ENCODE data around the gene TES.
A peak's percentile ranks its signal among the peaks of the same experiment; 100 is the strongest.

TES gene

DNA sequence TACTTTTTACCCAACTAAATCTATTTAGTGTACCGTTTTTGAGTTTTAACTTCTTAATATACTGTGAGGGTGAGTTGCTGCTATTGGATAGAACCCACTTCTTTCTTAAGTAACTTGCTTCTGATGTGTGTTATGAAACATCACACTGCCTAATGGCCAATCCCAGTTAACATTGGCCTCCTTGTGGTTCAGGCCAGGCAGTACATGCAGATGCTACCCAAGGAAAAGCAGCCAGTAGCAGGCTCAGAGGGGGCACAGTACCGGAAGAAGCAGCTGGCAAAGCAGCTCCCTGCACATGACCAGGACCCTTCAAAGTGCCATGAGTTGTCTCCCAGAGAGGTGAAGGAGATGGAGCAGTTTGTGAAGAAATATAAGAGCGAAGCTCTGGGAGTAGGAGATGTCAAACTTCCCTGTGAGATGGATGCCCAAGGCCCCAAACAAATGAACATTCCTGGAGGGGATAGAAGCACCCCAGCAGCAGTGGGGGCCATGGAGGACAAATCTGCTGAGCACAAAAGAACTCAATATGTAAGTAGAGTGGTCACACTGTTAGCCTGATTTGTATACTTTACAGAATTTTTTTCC lies 39.7 kb downstream of the TES start:
- peak; percentile 36 for DNase-seq

DNA sequence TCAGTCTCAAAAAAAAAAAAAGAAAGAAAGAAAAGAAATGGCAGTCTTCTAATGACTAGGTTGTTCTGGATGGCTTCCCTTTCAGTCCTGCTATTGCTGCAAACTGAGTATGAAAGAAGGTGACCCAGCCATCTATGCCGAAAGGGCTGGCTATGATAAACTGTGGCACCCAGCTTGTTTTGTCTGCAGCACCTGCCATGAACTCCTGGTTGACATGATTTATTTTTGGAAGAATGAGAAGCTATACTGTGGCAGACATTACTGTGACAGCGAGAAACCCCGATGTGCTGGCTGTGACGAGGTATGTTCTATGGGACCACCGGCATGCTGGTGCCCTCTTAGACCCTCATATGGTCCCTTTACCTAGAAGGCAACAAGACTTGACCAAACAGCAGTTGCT lies 41.3 kb downstream of the TES start:
- no peak for DNase-seq

DNA sequence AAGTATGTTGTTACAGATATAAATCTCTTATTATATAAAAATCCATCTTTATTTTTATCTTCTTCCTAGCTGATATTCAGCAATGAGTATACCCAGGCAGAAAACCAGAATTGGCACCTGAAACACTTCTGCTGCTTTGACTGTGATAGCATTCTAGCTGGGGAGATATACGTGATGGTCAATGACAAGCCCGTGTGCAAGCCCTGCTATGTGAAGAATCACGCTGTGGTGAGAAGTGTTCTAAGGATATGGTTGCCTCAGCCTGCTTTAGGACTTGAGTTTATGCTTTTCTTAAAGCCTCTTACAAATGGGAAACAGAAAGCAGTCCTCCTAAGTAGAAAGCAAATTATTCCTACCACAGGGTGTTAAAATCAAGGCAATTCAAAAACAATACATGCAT lies 41.9 kb downstream of the TES start:
- no peak for DNase-seq

DNA sequence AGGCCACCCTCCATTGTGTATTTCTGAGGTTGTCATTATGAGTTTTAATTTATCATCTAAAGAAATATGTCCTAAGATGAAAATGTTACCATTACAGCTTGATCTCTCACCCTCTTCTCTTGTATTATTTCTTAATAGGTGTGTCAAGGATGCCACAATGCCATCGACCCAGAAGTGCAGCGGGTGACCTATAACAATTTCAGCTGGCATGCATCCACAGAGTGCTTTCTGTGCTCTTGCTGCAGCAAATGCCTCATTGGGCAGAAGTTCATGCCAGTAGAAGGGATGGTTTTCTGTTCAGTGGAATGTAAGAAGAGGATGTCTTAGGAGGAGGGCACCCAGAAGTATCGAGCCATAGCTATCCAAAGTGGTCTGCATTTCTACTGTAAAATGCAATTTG lies 46.8 kb downstream of the TES start:
- DNase-seq = no peak

DNA sequence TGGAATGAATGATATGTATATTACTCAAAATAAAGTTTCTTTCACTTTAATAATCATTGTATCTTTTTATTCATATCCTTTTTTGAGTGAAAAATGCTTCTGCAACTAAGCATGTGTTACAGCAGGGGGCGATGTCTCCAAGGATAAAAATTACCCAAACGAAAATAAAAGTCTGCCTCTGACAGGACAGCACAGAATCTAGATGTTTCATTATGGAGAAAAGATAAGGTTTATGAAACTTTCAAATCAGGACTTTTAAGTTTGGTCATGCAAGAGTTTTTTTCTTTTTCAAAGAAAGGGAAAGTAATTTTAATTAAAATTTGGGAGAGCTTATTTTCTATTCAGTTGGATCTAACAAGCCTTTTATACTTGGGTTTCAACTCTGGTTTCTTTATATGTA lies 48.4 kb downstream of the TES start:
- DNase-seq = peak; percentile 68

DNA sequence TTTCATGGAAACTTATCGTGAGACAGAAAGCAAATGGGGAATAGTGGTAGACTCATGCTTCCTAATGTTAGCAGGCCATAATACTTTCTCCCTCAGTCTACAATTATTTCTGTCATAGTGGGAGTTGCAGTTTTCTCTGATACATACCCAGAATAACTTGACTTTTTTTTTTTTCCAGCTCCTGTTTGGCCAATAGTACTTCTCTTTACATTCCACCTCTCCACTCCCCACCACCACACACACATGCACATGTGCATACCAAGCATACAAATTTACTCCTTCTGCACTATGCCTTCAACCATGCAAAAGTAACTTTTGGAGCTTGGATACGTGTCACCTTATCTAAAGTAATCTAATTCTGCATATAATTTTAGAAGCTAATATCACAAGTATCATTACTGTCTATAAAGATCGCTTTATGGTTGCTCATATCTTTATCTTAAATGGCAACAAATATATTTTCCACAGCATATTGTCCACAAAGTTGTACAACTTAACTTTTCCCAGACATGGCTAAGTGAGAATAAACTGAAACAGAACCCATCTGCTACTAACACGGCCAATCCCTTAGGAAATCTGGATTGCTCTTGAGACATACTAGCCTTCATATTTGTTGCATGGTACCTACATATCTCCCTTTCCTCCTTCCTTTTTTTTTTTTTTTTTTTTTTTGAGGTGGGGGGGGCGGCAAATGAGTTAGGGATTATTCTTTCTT lies 49.0 kb downstream of the TES start:
- no peak for DNase-seq

DNA sequence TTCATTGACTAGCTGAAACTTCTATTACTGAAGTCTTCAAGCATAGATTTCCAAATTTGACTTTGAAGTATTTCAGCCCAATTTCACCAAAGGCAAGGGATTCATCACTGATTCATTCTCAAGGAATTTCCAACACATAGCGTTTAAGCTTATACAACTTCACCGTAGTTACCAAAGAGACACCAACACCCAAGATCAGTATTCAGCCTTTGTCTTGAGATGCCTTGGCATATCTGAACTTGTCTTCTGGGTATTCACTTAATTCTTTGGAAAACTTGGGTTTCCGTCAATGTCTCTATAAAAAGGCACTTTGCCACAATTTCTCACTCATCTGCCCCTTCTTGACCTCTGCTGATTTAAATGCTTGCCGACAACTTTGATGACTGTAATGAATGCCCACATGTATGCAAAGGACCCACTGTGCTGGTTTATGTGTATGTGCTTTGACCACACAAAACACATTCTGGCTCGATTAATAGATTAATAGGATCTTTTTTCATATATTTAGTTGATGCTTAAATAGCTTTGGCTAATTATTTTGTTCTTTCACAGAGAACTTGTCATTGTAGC lies 49.6 kb downstream of the TES start:
- DNase-seq = no peak

DNA sequence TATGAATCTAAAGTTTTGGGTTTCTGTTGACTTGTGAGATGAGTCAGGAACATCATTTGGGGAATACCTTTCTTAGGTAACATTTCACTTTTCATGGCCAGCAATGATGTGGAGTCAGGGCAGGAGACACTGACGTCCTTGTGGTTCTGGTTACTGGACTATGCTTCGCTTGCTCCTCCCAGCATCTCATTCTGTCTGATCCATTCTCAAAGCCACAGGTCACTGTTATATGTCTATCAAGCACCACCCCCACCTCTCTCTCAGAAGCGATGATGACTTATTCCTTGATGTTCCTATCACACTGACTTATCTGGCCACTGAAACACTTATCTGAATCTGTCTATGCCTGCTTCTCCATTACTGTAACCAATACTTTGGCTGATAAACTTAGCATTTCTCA lies 51.6 kb downstream of the TES start:
- DNase-seq = no peak

DNA sequence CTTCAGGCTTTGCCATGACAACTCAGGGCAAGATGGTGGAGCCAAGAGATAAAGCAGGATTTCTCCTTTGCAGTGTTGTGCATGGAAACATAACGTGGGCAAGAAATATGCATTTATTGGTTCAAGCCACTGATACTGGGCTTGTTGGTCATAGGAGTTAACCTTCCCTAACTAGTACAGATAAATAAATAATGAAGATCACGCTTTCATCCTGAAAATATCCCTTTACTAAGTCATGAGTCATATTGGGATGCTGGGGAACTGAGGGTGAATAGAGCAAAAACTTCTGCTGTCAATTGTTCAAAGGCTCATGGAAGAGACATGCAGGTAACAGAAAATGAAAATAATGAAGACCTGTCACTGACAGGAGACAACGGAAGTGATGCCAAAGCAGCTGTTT lies 55.5 kb downstream of the TES start:
- no peak for DNase-seq

DNA sequence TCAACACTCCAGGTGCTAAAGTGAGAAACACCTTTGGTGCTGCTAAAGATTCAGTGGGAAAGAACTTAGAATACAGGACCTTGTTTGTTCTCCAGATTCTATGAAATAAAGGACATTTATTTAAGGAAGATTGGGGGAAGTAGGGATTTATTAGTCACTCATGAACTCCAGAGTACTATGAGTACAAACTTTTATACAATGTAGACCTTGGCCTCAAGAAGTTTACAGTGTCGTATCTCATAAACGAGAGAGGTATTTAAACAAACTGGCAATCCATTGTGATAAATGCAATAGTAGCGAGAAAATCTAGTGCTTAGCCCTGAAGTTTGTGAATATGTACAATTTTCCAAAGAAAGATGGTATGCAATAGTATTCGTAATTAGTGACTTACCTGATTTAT lies 59.1 kb downstream of the TES start:
- DNase-seq = no peak

DNA sequence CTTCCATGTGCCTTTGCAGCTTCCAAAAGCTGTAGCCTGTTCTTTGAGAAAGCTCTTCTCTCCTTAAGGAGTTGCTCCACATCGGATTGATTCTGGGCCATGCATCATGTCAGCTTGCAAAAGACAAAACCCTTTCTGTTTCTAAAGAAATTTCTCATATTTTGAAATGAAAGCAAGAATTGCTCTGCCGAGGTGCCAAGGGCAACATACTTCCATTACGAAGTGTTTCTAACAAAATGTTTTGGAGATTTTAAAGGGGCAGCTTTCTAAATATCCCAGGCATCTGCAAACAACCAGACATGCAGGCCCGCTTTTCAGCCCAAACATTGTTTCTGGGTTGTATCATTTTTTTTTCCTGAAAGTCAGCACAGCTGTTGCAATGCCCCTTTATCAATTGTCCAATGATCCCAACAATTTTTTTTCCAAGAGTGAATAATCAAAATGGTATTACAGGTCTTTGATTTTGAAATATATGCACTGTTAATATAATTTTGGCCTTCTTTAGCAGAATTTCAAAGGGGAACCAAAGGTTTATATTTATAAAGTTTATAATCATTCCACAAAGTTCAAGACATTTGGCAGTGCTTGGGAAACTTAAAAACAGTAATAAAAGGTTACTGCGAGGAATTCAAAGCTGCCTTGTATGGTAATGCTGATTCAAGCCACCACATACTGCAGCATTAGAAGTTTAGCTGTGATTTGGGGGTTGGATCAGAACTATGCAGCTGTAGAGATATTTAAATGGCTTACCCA lies 61.0 kb downstream of the TES start:
- no peak for DNase-seq

DNA sequence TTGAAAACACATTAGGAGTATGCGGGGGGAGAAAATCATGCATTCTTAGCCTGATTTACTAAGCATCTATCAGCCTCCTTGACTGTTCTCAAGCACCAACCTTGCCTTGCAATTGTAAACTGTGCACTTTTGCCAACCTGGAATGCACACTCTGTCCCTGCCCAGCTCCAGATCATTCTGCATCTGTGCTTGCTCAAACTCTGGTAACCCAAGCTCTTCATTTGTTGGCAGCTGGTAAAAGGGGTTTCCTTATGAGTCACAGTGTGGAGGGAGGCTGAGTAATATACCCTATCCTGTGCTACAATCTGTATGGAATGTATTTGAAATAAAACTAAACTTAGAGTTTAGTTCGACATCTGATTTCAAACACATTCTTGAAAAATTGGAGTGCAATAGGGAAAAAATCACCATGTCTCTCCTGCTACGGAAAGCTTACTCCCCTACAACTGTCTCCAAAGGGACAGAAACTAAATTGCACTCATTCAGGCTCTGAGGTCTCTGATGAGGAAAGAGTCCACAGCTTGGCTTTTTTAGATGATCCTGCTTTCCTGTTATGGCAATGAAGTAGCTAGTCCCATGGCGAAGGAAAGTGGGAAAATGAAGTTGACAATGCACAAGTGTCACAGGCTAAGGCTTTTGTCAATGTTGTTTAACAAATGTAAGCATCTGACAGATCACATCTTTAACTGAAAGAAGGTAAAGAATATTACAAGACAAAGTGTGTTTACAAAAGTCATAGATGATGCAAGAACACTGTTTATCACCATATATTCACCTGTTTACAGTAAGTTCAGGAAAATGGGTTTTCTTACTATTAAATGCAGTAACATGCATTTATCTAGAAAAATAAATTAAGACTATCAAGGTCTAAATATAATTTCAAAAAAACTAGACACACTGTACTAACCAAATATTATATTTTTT lies 61.9 kb downstream of the TES start:
- DNase-seq = no peak

DNA sequence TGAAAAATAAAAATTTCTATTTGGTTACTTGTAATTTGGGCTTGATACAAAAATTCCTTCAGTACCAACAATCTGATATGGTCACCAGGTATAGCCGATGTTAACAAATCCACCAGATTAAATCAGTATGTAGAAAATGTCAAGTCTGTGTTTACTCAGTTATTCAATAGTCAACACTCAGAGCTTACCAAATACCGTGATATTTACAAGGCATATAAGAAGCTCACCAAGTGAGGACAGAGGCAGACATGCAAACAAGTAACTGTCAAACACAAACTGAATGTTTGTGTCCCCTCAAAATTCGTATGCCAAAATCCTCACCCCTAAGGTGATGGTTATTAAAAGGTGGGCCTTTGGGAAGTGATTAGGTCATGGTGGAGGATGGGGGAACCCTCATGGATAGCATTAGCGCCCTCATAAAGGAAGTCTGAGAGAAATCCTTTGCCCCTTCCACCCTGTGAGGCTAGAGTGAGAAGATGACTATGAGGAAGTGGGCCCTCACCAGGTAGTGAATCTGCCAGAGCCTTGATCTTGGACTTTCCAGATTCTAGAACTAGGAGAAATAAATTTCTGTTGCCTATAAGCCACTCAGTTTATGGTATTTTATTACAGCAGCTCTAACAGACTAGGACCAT lies 63.1 kb downstream of the TES start:
- DNase-seq = no peak

DNA sequence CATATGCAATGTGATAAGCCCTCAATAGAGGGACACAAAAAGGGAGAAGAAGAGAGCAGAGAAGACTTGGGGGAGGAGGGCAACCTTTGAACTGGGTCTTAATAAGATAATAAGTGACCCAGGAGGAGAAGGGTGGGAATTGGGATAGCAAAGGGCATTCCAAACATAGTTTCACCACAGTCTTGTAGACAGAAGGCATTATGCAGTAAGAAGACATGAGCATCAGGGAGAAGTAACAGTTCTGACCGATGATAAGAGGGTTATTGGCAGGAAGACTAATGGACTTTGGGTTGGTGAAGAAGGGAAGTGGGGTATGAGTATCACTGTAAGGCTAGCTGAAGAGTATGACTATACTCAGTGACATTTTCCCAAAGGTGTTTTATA lies 63.6 kb downstream of the TES start:
- DNase-seq = no peak

DNA sequence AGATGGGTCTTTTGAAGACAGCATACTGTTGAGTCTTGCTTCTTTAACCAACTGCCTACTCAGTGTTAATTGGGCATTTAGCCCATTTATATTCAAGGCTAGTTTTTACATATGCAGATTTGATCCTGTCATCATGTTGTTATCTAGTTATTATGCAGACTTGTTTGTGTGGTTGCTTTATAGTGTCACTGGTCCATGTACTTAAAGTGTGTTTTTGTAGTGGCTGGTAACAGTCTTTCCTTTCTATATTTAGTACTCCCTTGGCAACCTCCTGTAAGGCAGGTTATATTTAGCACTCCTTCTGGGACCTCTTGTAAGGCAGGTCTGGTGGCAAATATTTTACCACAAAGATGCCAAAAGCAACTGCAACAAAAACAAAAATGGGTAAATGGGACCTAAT lies 66.7 kb downstream of the TES start:
- DNase-seq = no peak

DNA sequence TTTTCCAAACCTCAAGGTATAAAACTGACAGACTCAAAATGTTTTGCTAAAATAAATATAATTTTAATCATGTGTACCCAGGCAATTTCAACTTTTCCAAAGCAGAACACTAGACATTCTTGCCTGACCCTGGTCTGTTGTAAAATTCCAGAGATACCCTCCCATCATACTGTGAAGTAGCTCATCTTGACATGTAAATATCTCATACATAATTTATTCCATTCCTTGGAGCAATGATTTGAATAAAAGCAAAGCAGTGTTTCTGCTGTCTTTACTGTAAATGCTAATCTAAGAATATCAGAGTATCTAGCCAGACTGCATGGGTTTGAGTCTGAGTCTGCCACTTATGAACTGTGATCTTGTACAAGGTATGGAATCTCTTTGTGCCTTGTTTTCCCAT lies 68.9 kb downstream of the TES start:
- no peak for DNase-seq

DNA sequence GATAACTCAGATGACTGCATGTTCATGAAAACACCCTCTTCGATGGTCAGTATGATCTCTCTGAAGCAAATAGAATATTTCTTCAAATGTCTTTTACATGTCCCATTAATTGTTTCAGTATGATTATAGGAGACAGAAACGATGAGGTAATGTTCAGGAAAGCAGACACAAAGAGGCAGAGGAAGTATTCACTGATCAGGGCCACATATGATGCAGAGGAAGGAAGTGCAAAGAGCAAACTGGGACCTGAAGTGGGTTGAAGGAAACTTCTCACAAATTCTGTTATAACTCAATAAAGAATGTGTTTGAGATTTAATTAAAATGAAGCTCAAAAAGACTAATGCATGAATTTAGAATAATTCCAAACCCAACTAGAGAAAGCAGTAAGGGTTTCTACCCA lies 70.5 kb downstream of the TES start:
- DNase-seq = no peak

DNA sequence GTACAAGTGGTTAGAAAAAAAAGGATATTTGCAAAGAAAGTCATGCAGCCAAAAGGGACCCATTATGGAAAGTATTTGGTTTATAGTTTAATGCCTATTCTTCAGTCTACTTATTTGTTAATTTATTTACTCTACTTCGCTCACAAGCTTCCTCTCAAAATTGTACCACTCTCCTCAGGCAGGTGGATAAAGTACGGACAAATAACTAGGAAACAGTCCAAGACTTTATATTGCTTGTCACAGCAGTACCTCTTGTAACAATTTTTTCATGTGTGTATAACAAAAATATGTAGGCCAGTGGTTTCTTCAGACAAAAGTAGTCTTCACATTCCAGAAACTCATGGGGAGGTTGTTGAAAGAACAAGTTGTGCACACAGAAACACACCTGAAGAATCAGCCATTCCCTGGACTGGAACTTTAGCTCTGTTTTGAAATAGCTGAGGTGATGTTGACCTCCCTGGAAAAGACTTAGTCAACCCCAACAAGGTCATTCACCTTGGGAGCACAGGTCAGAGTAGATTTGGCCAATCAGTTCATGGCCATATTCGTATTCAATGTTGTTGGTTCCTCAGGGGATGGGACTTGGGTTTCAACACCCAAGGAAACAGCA lies 73.4 kb downstream of the TES start:
- DNase-seq = no peak

DNA sequence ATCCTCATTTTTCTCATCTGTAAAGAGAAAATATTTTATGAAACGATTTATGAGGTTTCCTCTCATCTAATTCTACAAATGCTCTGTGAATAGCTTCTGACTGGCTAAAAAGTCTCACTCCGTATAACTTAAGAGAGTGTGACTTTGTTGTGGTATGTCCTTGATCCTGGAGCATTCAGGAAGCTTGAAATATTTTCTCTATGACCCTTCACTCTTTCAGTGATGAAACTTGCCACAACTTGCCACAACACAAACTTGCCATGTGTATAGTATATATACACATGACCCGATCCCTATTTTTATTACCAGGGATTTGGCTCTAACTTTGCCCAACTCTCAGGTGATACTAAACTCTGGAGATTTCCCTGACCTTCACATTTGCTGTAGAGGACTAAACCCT lies 74.1 kb downstream of the TES start:
- no peak for DNase-seq

DNA sequence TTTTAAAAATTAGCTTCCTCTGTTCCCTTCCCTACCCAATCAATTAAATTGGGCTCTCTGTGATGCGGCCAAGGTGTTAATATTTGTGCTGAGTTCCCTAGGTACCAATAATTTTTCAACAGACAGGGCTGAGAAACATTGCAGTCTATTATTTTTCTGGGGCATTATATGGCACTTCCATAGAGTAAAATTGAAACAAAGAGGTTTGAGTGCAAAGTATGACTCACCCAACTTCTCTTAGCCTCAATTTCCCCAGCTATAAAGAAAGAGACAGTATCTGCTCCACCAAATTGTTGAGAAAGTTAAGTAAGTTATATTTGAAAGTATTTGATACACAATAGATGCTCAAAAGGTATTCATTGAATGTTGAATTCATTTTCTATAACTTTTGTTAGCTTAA lies 74.9 kb downstream of the TES start:
- DNase-seq = no peak

DNA sequence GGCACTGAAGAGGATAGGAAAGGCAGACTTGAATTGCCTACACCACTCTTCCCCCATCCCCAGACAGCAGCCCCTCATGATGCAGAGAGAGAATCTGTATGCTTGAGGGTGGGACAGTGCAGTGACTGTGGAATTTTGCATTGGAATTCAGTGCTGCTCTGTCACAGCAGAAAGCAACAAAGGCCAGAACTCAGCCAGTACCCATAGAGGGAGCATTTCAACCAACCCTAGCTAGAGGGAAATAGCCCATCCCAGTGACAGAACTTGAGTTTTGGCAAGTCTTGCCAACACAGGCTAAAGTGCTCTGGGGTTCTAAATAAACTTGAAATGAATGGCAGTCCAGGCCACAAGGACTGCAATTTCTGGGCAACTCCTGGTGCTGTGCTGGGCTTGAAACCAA lies 80.4 kb downstream of the TES start:
- no peak for DNase-seq

DNA sequence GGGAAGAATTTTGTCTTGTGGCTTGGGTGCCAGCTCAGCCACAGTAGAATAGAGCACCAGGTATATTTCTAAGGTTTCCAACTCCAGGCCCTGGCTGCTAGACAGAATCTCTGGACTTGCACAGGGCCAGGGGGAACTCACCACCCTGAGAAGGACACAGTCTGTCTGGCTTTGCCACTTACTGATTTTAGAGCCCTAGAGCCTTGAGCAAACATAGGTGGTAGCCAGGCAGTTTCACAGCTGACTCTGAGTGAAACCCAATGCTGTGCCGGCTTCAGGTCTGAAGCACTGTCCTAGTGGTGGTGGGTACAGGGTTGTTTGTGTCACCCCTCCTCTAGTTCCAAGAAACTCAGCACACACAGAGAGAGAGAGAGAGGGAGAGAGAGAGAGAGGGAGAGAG lies 81.6 kb downstream of the TES start:
- DNase-seq = no peak

Data from OCI-M1 (cell line).